OCI-LY1 (cell line): ENCODE results near the gene CTF1.

Source experiments
- EZH2 ChIP-seq: fragments of 200-600 bp; sonication (generic), shearing (Covaris generic); IDR thresholded peaks from 2 replicates; pipeline ENCODE4 v1.8.0; 2017; ENCODE audit warnings: borderline replicate concordance, mixed run types, mild to moderate bottlenecking, antibody characterized with exemption, low read length, moderate library complexity, mixed read lengths
- TF ChIP-seq, protein P1 (sequence below): fragments of 200-600 bp; sonication (generic), shearing (Covaris generic); IDR thresholded peaks from 2 replicates; pipeline ENCODE4 v1.5.1; 2017; ENCODE audit warnings: mild to moderate bottlenecking, antibody characterized with exemption, low read length, moderate library complexity, mixed read lengths

DNA sequence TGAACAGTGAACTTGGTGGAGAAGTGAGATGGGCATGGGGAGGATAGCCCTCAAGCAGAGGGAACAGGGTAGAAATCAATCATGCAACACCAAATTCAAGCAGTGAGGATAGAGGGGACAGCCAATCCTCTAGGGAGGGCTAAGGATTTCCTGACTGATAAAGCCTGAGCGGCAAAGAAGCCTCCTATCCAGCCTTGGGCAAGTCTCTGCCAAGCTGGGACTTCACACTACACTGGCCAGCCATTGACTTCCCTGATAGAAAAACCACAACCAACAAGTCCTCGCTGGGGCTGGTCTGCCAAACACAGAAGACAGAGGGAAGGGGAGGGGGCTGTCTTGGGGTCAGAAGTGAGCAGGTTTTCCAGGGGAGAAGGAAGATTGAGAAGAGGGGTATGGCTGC is 24.5 kb downstream of the CTF1 start:
- TF ChIP-seq, protein P1, sequence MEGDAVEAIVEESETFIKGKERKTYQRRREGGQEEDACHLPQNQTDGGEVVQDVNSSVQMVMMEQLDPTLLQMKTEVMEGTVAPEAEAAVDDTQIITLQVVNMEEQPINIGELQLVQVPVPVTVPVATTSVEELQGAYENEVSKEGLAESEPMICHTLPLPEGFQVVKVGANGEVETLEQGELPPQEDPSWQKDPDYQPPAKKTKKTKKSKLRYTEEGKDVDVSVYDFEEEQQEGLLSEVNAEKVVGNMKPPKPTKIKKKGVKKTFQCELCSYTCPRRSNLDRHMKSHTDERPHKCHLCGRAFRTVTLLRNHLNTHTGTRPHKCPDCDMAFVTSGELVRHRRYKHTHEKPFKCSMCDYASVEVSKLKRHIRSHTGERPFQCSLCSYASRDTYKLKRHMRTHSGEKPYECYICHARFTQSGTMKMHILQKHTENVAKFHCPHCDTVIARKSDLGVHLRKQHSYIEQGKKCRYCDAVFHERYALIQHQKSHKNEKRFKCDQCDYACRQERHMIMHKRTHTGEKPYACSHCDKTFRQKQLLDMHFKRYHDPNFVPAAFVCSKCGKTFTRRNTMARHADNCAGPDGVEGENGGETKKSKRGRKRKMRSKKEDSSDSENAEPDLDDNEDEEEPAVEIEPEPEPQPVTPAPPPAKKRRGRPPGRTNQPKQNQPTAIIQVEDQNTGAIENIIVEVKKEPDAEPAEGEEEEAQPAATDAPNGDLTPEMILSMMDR, result no peak
- TF ChIP-seq EZH2, result no peak
